K562 (cell line): ENCODE data around the gene RPL38. TPM values are rescaled to one million over a fixed set of nuclear protein-coding genes. Genes with fewer than 3 reads are reported as not detected.

ENCODE experiments used
- ATAC-seq: fragments of 200-7000 bp; cut with Tn5 transposase; 3 replicates; pipeline ENCODE4 v1.9.1; 2020; ENCODE audit warnings: moderate library complexity
- BruUV-seq: library from RNA; stranded (reverse); fragments of 400-500 nt; replicated peaks from 2 replicates; lab custom pipeline; 2021; lab: Mats Ljungman, UMichigan
- CTCF ChIA-PET: fragments of 300-600 bp; formaldehyde crosslinking; extraction: SDS; loops from one replicate; lab custom pipeline; 2021; ENCODE audit warnings: low intra/inter-chr PET ratio; lab: Yijun Ruan, JAX
- POLR2A ChIA-PET: fragments of 300-600, 350-650 bp; sonication (Branson Sonifier 250); formaldehyde crosslinking; extraction: SDS; loops from one replicate; lab custom pipeline; 2021; ENCODE audit warnings: antibody characterized with exemption, inconsistent platforms; lab: Yijun Ruan, JAX
- DNase-seq, 4 experiments: peaks; one replicate each; pipeline versions ENCODE4 v3.0.0 to v3.0.0-alpha.2; 2011 to 2018; ENCODE audit warnings: low spot score in 3 of 4, mixed read lengths in 3 of 4; ENCODE audit errors: extremely low read depth in 1 of 4
- FAIRE-seq: peaks from 2 replicates; lab custom pipeline; 2011; peaks lifted over from hg19 to GRCh38; lab: Jason Lieb, UNC
- H2AFZ ChIP-seq: 2 replicates; pipeline ENCODE4 v1.6.0; 2011; ENCODE audit warnings: low read depth, low read length, control low read depth, inconsistent platforms
- H3K27ac ChIP-seq: fragments of 200-600 bp; 3 replicates; pipeline ENCODE4 v1.8.0; 2011; ENCODE audit warnings: low read depth, mild to moderate bottlenecking, control low read depth, inconsistent platforms, low read length, moderate library complexity, mixed read lengths; ENCODE audit errors: extremely low read depth
- H3K27me3 ChIP-seq, 2 experiments: fragments of 300-600 bp in 1 of 2; 2 replicates in 1 of 2; 3 replicates in 1 of 2; pipeline versions ENCODE4 v1.6.0 to v1.8.0; 2011; ENCODE audit warnings: inconsistent platforms in 2 of 2, low read length in 2 of 2, mild to moderate bottlenecking in 1 of 2, mixed read lengths in 1 of 2, moderate library complexity in 1 of 2; ENCODE audit not compliant: control insufficient read depth in 2 of 2, insufficient read depth in 2 of 2
- H3K36me3 ChIP-seq: fragments of 300-600 bp; 3 replicates; pipeline ENCODE4 v1.8.0; 2011; ENCODE audit warnings: mild to moderate bottlenecking, low read length, inconsistent platforms; ENCODE audit not compliant: control insufficient read depth, insufficient read depth
- H3K4me1 ChIP-seq, 2 experiments: fragments of 200-600 bp in 1 of 2; replicated peaks in 1 of 2; 2 replicates in 1 of 2; 3 replicates in 1 of 2; pipeline versions ENCODE4 v1.5.1 to v1.8.0; 2011; ENCODE audit warnings: inconsistent platforms in 2 of 2, low read length in 2 of 2, mild to moderate bottlenecking in 1 of 2, mixed read lengths in 1 of 2, moderate library complexity in 1 of 2; ENCODE audit not compliant: control insufficient read depth in 2 of 2, insufficient read depth in 2 of 2
- H3K4me2 ChIP-seq: 2 replicates; pipeline ENCODE4 v1.6.1; 2011; ENCODE audit warnings: low read length, control low read depth, inconsistent platforms, mixed read lengths; ENCODE audit not compliant: insufficient read depth
- H3K4me3 ChIP-seq: fragments of 200-600 bp; sonication (generic), shearing (Covaris generic); 2 replicates; pipeline ENCODE4 v1.5.1; 2016; ENCODE audit warnings: control low read depth, inconsistent platforms
- H3K79me2 ChIP-seq: fragments of 200-600 bp; 3 replicates; pipeline ENCODE4 v1.8.0; 2011; ENCODE audit warnings: low read length, inconsistent platforms; ENCODE audit not compliant: control insufficient read depth, insufficient read depth
- H3K9ac ChIP-seq, 2 experiments: 2 replicates each; pipeline versions ENCODE4 v1.6.0 to v1.6.1; 2011; ENCODE audit warnings: low read depth in 2 of 2, low read length in 2 of 2, control low read depth in 1 of 2, inconsistent platforms in 1 of 2, mild to moderate bottlenecking in 1 of 2, mixed read lengths in 1 of 2; ENCODE audit not compliant: insufficient read depth in 1 of 2
- H3K9me1 ChIP-seq: one replicate; pipeline ENCODE4 v1.6.0; 2011; ENCODE audit warnings: inconsistent platforms, mild to moderate bottlenecking, low read length, moderate library complexity; ENCODE audit not compliant: control insufficient read depth, insufficient read depth
- H3K9me3 ChIP-seq: replicated peaks from 2 replicates; pipeline ENCODE4 v1.5.1; 2011; ENCODE audit warnings: low read depth, low read length, inconsistent platforms; ENCODE audit not compliant: control insufficient read depth, insufficient read depth
- H4K20me1 ChIP-seq: replicated peaks from 2 replicates; pipeline ENCODE4 v1.6.1; 2011; ENCODE audit warnings: low read length, inconsistent platforms, mixed read lengths; ENCODE audit not compliant: control insufficient read depth, insufficient read depth
- CC2D1A ChIP-seq: fragments of 450-650 bp; IDR thresholded peaks from 2 replicates; pipeline ENCODE4 v1.6.1; 2017; ENCODE audit warnings: mild to moderate bottlenecking
- CREB5 ChIP-seq: fragments of 250-450 bp; sonication (Bioruptor Pico); IDR thresholded peaks from 2 replicates; pipeline ENCODE4 v1.5.0; 2020; ENCODE audit warnings: mild to moderate bottlenecking
- KDM1A ChIP-seq, 2 experiments: fragments of 450-650 bp; IDR thresholded peaks; 2 replicates each; pipeline ENCODE4 v1.6.1; 2016; ENCODE audit warnings: mild to moderate bottlenecking in 2 of 2
- KDM2B ChIP-seq: fragments of 250-450 bp; sonication (Bioruptor Pico); IDR thresholded peaks from 2 replicates; pipeline ENCODE4 v1.8.0; 2021; ENCODE audit warnings: mild to moderate bottlenecking, moderate library complexity
- MEF2D ChIP-seq: conservative IDR thresholded peaks from 2 replicates; pipeline ENCODE4 v1.6.1; 2016; ENCODE audit warnings: low read depth, missing genetic modification characterization, missing compliant biosample characterization
- NR2F6 ChIP-seq: fragments of 450-650 bp; formaldehyde crosslinking; IDR thresholded peaks from 2 replicates; pipeline ENCODE4 v1.4.0; 2020; ENCODE audit warnings: mild to moderate bottlenecking
- TEAD2 ChIP-seq: fragments of 450-650 bp; IDR thresholded peaks from 2 replicates; pipeline ENCODE4 v1.6.1; 2016; ENCODE audit warnings: missing genetic modification characterization, control low read depth, missing compliant biosample characterization
- ZBTB43 ChIP-seq: sonication (generic); formaldehyde crosslinking; IDR thresholded peaks from 2 replicates; pipeline ENCODE4 v1.8.0; 2023; ENCODE audit warnings: mild to moderate bottlenecking, missing genetic modification reagents
- WGBS: fragments of 100-300 bp; shearing (Covaris generic); methylation state at CpG from one replicate; pipeline ENCODE4 v1.1.6; 2016; ENCODE audit warnings: low coverage, mixed read lengths; ENCODE audit not compliant: insufficient coverage; ENCODE audit errors: missing lambda C conversion rate; 5-methylcytosine and 5-hydroxymethylcytosine counted together
- in situ Hi-C: fragments of 300-500 bp; cut with MboI; formaldehyde crosslinking; loops from 4 replicates; pipeline ENCODE4 v1.15.0; 2018; ENCODE audit warnings: inconsistent platforms, mixed read lengths
- intact Hi-C: fragments of 100-400 bp; cut with micrococcal nuclease; formaldehyde crosslinking; loops from 2 replicates; pipeline ENCODE4 v1.14.2; 2022
- polyA plus RNA-seq, 8 experiments: library from polyadenylated mRNA; depleted of rRNA in 4 of 8; stranded (reverse) in 5 of 8; unstranded in 3 of 8; fragments of >200 nt; fragmentation: Nextera tagmentation in 2 of 8; fragmentation: Illumina TruSeq in 1 of 8; extraction: Ambion mirVana in 2 of 8; extraction: Trizol in 1 of 8; gene quantifications; 2 replicates each; pipeline versions ENCODE4 v1.2.1 to v1.2.3, GENCODE V29; 2011 to 2014; ENCODE audit warnings: inconsistent platforms in 1 of 8, missing spikeins in 1 of 8
- total RNA-seq, 7 experiments: library from RNA; depleted of rRNA in 6 of 7; stranded (reverse); fragments of >200 nt in 6 of 7; fragmentation: Illumina TruSeq in 2 of 7; extraction: Trizol in 2 of 7; gene quantifications; 2 replicates each; pipeline versions ENCODE4 v1.2.1 to v1.2.3, GENCODE V29; 2011 to 2021; ENCODE audit warnings: low replicate concordance in 1 of 7

Gene RPL38
- total and polyA plus RNA-seq, 9 of the 15 experiments (the other 6 are each of a cell fraction or from before 2014, with no cell fraction given) = 1,224 to 3,864 (median 1,939) TPM

DNA sequence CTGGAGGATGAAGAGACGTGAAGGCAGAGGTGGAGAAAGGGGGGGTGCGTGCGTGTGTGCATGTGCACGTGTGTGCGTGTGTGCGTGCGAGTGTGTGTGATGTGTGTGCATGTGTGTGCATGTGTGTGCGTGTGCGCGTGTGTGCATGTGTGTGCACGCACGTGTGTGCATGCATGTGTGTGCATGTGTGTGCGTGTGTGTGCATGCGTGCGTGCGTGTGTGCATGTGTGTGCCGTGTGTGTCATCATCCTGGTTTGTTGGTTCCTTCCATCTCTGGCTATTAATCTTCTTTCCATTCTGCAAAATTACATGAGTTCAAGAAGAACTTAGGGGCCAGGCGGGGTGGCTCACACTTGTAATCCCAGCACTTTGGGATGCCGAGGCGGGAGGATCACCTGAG is 17.0 kb upstream of the RPL38 start:
- in situ Hi-C loops = no loop called here
- H3K4me2 ChIP-seq = no peak overlapping the region
- ATAC-seq (no peak), FAIRE-seq (no peak), DNase-seq (no peak)
- no peaks in the 10 kb centered on the region for H3K79me2 ChIP-seq
- peaks cover 4 to 50% of the 10 kb centered on the region in 2 experiments; a peak in 4 of 5 replicates for H3K27me3 ChIP-seq
- POLR2A ChIA-PET = no interaction called here
- H2AFZ ChIP-seq = no peak overlapping the region
- H4K20me1 ChIP-seq = peaks cover 15% of the 10 kb centered on the region
- no peaks in the 10 kb centered on the region for H3K36me3 ChIP-seq
- 0% methylated on average over 18 of the region's 20 CpGs for WGBS
- H3K27ac ChIP-seq = no peak overlapping the region
- H3K4me3 ChIP-seq = no peak overlapping the region
- CTCF ChIA-PET = no interaction called here
- no peaks in the 10 kb centered on the region for H3K9me1 ChIP-seq
- no peaks in the 10 kb centered on the region for H3K4me1 ChIP-seq
- intact Hi-C loops = no loop called here
- no TSS peak for BruUV-seq
- H3K9ac ChIP-seq = no peak overlapping the region
- TF ChIP-seq CC2D1A (no peak), ZBTB43 (CRISPR knock-in tag) (peak; percentile 82; the same call in 1 of the 2 replicates), NR2F6 (CRISPR knock-in tag) (no peak), MEF2D (tag) (no peak), CREB5 (CRISPR knock-in tag) (no peak), KDM1A (IDR thresholded peaks at IDR 0.05) (peak in 1 of 2 experiments; percentile 26; a peak in 1 of 4 replicates), TEAD2 (no peak), KDM2B (CRISPR knock-in tag) (no peak)
- no peaks in the 10 kb centered on the region for H3K9me3 ChIP-seq
